Stromal cell of bone marrow (primary cell): ENCODE results near the gene FAM117A.
"Not testable (repeated sequence)": the region's sequence is repeated elsewhere in the genome, so short reads cannot be mapped to it uniquely, and the experiment has no call there.

ENCODE experiments used
- DNase-seq: peaks from one replicate; pipeline ENCODE4 v3.0.0-alpha.2; 2012; ENCODE audit warnings: low read depth

The FAM117A gene

GRCh38 chr17:49739641-49740271, 24.2 kb downstream of the FAM117A start:
- DNase-seq = no peak

DNA sequence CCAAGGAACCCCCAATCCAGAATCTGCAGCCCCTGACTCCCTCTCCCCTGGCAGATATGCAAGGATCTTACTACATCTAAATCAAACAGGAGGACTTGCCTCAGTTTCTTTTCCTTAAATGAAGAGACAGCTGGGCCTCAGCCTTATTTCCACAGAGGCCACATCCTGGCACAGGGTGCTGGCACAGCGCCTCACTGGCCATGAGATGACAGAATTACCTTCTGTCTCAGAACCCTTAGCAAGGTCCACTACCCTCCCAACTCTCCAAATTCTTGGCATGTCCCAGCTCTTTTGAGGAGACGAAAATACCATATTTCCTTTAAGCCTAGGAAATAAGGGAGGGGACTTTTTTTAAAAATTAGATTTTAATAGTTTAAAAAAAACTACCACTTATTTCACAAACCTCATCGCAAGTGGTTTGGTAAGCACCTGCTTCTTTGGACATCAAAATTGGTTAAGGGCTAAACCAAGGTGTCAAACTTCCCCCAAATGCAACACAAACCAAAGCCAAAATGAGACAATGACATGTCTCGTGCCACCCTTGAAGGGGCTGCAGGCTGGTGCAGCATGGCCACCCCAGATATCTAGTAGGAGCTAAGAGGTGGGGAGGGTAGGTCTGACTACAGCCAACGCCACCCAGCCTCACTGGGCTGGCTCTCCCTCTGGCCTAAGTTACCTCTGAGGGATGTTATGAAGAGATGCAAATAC, 25.3 kb downstream of the FAM117A start:
- DNase-seq = no peak

GRCh38 chr17:49734515-49735490, 29.1 kb downstream of the FAM117A start:
- no peak for DNase-seq

- no peak for DNase-seq
Observed at GRCh38 chr17:49731435-49731831, 32.5 kb downstream of the FAM117A start.

GRCh38 chr17:49730785-49731434, 33.0 kb downstream of the FAM117A start:
- no peak for DNase-seq

DNA sequence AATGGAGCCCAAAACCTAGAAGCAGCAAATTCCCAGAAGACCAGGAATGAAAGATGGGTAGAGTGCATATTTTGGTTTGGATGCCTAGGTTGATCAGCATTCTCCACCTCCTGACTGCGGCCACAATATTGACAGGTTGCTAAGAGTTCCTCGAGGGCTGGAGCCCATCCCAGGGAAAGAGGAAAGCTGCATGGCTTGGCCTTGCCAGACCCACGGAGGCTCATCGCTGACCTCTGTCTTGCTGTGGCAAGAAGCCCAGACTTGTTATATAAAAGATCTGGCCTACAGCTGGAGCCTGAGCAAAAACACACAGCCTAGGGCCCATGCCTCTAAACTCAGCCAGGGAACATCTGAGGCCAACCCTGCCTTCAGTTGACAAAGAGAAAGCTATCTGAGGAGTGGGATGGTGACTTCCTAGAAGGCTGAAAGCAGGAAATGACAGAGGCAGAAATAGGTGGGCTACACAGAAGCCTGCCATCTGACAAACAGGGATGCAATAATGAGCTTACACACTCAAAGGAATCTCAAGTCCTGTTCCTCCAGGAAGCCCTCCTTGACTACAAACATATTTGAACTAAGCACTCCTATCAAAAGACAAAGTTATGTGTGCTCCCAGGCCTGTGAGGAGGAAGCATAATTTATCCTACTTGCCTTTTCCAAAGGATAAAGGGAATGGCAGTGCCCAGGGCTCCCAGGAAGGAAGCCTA, 33.7 kb downstream of the FAM117A start:
- DNase-seq = peak; percentile 96

- no peak for DNase-seq
Observed at GRCh38 chr17:49729069-49729468, 34.9 kb downstream of the FAM117A start.

GRCh38 chr17:49728425-49728824, 35.5 kb downstream of the FAM117A start:
- DNase-seq = no peak

DNA sequence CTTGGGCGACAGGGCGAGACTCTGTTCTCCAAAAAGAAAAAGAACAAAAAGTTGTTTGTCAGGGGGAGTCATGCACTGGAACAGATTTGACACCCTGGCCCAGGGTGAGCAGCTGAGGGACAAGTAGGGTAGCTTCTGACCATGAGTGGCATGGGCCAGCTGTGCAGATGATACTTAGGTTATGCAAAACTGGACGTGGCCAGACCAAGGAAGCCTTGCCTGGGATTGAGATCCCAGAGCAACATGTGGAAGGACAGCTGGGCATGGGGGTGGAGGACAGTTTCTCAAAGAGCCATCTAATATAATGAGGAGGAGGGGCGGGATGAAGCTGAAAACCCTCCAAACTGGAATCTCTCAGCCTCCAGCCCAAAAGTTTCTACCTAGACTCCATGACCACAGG, 36.6 kb downstream of the FAM117A start:
- no peak for DNase-seq

- no peak for DNase-seq
Observed at GRCh38 chr17:49725452-49726130, 38.3 kb downstream of the FAM117A start.

DNA sequence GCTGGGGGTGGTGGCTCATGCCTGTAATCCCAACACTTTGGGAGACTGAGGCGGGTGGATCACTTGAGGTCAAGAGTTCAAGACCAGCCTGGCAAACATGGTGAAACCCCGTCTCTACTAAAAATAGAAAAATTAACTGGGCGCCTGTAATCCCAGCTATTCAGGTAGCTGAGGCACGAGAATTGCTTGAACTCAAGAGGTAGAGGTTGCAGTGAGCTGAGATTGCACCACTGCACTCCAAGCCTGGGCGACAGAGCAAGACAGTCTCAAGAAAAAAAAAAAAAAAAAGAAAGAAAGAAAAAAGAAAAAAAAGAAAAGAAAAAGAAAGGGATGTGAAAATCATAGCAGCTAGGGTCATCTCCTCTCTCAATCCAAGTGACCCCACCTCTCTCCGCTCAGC, 39.4 kb downstream of the FAM117A start:
- DNase-seq = not testable (repeated sequence)

DNA sequence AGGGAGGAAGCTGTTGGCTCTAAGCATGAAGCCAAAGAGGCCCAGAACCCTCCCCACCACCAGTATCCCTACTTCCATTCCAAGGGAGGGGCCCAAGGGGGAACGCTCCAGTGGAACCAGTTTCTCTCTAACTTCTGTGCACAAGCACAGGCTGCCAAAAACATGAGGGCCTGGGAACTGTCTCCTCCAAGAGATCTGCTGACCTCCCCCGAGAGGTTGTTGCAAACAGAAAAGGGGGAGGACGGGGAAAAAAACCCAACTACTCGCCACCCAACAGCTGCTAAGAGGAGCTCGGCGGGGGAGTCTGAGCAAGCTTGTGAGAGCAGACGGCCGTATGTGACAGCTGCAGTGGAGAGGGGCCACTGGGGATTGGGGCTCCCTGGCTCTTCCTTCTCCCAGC, 40.5 kb downstream of the FAM117A start:
- DNase-seq = no peak

GRCh38 chr17:49722066-49722465, 41.9 kb downstream of the FAM117A start:
- no peak for DNase-seq

GRCh38 chr17:49717371-49717861, 46.5 kb downstream of the FAM117A start:
- no peak for DNase-seq

DNA sequence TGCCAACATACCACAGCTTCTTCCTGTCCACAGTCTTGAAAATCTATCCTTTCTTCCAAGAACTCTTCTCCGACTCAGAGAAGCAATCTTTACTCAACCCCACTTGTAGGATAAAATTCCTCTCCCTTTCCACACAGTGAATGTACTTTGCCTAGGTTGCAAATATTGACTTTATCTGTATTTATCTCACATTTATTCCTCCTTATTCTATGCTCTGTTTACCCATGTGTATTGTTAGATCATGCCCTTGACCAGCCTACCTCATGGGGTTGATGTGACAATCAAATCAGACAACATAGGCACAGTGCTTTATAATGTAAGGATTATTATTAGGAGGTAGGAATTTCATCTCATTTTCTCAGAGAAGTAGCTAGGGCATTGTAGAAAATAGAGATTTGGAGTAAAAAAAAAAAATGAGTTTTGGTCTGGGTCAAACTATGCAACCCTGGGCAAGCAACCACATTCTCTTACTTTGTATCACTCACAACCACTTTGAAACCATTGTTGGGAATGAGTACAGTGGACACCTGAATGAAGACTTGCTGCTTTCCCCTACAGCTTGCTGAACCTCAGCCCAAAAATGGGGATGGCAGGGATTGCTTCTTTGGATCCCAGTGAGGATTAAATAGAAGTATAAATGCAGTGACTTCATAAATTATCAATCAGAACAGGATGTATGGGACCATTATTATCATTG, 47.1 kb downstream of the FAM117A start:
- DNase-seq = no peak

- DNase-seq = no peak
Observed at GRCh38 chr17:49715717-49716279, 48.1 kb downstream of the FAM117A start.

DNA sequence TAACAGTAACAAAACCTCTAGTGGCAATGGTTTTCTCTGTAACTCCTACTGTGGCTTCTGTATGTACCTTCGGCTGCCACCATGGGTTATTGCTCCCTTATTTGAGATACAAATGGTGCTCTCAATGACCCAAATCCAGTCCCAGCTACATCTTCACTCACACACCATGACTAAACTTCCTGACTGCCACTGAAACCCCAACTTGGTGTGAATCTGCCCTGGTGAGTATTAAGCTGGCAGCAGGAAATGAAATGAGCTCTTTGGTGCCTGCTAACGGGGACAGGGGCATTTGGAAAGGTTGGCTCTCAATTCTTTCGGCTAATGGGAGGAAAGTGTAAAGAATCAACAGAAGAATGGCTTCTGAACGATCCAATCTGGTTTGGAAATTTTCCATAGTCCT, 48.7 kb downstream of the FAM117A start:
- no peak for DNase-seq

GRCh38 chr17:49708515-49709183, 55.3 kb downstream of the FAM117A start:
- DNase-seq = no peak
